HG03520 (cell line): ENCODE data around the gene SREK1.
A peak's percentile ranks its signal among the peaks of the same experiment; 100 is the strongest.
"Not testable (repeated sequence)": the region's sequence is repeated elsewhere in the genome, so short reads cannot be mapped to it uniquely, and the experiment has no call there.

Source experiments
- ATAC-seq: cut with Tn5 transposase; IDR thresholded peaks from one replicate; pipeline ENCODE4 v1.9.1; 2021; ENCODE audit warnings: mild to moderate bottlenecking, moderate library complexity; ENCODE audit not compliant: unreplicated experiment

Gene SREK1

GRCh38 chr5:66209794-66210193 is 65.7 kb downstream of the SREK1 start:
- ATAC-seq = no peak

- ATAC-seq = no peak
Measured at GRCh38 chr5:66213533-66213932, 69.4 kb downstream of the SREK1 start.

- ATAC-seq = peak; percentile 58
Measured at GRCh38 chr5:66222455-66222854, 78.4 kb downstream of the SREK1 start.

GRCh38 chr5:66222896-66223295 is 78.8 kb downstream of the SREK1 start:
- ATAC-seq = not testable (repeated sequence)

GRCh38 chr5:66223637-66224036 is 79.5 kb downstream of the SREK1 start:
- ATAC-seq = no peak

GRCh38 chr5:66224274-66224673 is 80.2 kb downstream of the SREK1 start:
- ATAC-seq = no peak

- no peak for ATAC-seq
Measured at GRCh38 chr5:66224773-66225553, 80.9 kb downstream of the SREK1 start.

GRCh38 chr5:66230551-66230950 is 86.5 kb downstream of the SREK1 start:
- ATAC-seq = no peak

GRCh38 chr5:66231508-66231907 is 87.4 kb downstream of the SREK1 start:
- no peak for ATAC-seq

- ATAC-seq = no peak
Measured at GRCh38 chr5:66232275-66232674, 88.2 kb downstream of the SREK1 start.

- ATAC-seq = no peak
Measured at GRCh38 chr5:66232706-66233445, 88.8 kb downstream of the SREK1 start.
